NCI-H1092 (cell line): ENCODE data around the gene CIB2.

ENCODE experiments used
- DNase-seq: peaks from one replicate; lab custom pipeline; 2025; lab: John Stamatoyannopoulos, UW

The CIB2 gene

DNA sequence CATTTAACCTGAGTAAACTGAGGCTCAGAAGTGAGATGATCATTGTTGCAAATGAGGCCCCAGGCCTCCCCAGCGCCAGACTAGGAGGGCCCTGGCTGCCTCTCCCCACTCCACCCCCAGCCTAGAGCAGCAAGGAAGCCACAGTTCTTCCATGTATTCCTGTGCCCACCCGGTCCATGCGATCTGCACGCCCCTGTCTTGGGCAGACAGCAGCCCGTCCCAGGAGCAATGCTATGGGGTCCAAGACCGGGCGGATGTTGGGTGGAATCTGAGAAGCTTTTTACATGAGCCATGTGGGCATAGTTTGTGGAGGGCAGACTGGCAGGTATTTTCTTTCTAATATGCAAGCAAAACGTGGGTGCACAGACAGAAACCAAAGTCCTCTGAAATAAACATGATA, 23.8 kb downstream of the CIB2 start:
- no peak for DNase-seq

DNA sequence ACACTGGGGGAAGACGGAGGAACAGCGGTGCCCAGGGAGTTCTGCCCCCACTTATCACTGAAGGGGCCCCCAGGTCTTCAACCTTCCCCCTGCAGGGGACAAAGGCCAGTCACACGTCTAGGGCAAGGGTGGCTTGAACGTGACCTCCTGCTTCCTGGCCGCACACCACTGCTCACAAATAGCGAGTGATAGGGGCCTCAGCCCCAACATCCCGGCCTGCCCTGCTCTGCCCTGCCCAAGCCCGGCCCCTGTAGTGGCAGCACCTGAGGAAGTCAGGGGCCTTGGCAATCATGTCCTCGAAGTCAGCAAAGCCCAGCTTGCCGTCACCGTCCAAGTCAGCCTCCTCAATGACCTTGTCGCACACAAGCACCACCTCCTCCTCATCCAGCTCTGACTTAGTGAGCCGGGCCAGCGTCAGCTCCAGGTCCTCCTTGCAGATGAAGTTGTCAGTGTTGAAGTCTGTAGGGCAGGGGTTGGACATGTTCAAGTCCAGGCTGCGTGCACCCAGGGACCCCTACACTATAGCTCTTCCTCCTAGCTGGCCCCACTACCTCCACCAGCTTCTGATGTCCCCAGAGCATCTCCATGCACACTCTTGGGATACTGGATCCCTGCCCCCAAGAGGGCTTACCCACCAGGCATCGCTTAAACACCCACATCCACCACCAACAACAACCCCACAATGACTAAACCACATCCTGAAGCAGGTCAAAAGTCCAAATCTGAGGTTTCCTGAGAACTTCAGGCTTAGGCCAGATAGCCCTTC, 25.6 kb downstream of the CIB2 start:
- DNase-seq, result no peak

DNA sequence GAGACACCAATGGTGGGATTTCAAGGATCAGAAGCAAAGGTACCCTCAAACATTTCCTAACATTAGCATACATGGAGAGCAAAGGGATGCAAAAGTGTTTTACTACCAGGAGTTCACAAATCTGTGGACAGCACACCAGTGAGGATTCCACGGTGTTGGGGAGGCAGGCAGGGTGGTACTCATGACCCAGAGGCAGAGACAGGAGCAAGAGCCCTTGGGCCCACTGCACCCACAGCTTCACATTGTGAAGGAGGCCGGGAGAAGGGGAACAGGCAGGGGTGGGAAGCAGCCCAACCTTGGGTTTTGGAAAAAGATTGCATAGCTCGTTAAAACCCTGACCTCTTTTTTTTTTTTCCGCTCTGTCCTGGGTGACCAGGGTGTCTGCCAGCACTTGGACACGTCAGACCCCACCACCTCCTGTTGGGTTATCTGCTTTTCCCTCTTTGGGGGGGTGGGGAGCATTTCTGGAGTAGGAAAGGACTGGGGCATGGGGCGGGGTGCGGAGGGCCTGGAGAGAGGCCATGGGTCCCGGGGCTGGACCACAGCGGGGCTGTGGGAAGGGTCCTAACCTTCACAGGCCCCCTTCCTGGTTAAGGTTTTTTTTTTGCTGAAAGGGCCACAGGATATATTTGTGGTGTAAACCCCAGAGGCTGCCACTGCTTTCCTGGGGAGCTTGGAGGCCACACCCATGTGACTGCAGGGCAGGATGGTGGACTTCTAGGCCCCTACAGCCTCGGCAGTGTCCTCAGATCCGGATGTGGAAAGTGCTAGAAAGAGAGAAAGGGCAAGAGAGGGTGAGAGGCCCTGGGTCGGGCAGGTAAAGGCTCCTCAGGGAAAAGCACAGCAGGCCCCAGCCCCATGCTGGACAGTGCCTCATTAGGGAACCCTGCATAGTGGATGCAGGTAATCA, 26.4 kb downstream of the CIB2 start:
- no peak for DNase-seq

GRCh38 chr15:78104119-78104479, 27.1 kb downstream of the CIB2 start:
- DNase-seq, result no peak

DNA sequence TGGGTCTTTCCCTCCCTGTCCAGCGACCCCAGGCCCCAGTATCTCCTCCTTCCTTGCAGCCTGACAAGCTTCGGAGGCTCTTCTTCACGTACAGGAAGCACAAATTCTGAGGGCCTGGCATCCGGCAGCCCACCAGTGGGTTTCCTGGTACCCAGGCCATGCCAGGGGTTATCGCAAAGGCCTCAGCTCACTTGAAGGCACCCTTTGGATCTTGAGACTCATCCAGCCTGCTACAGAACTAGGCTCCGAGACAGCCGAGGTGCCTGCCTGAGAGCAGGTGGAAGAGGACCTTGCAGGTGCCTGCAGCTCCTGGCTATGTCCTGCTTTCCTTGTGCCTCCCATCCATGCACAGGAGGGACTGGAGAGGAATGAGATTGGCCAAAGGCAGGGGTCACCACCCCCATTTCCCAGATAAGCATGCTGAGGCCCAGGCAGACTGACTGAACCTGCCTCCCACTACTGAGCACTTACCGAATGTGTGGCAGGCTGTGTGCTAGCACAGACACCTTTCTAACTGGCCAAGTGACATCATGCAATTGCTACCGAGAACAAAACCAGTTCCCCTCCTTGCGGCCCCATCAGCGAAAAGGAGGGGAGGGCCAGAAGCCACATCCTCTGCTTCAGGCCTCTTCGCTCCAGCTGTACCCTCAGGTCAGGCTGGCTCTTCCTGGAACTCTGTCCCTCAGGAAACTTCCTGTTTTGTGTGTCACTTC, 27.7 kb downstream of the CIB2 start:
- DNase-seq, result no peak

DNA sequence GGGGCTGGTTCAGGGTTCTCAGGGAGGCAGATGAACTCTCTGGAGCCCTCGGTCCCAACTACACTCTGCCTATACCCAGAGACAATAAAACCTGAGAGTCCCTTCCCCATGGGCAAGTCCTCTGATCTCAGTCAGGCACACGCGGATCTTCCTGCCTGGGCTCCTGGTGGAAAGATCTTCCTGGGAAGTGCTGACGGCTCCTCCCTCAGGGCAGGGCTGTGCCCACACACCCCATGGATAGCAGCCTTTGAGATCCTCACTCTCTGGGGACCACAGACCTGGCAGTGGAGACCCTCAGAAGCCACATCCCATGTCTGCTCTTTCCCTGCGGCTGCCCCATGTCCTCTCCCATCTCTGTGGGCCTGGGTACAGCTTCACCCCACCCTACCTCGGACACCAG, 28.5 kb downstream of the CIB2 start:
- DNase-seq, result no peak

DNA sequence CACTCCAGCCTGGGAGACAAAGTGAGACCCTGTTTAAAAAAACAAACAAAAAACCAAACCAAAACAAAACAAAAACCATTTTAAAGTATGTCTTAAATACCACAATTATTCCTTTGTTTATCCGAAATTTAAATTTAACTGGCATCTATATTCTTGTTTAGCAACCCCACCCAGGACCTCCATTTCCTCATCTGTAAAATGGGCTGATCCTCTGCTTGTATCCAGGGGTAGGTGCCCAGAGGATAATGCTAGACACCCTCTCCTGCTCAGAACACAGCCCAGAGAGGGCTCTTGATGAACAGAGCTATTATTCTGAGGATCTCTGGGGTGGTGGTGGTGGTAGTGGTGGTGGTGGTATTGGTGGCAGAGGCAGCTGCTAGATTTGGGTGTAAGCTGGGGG, 29.0 kb downstream of the CIB2 start:
- no peak for DNase-seq

- no peak for DNase-seq
Measured at GRCh38 chr15:78101423-78102105, 29.7 kb downstream of the CIB2 start.

- DNase-seq, result no peak
Measured at GRCh38 chr15:78100886-78101285, 30.4 kb downstream of the CIB2 start.

DNA sequence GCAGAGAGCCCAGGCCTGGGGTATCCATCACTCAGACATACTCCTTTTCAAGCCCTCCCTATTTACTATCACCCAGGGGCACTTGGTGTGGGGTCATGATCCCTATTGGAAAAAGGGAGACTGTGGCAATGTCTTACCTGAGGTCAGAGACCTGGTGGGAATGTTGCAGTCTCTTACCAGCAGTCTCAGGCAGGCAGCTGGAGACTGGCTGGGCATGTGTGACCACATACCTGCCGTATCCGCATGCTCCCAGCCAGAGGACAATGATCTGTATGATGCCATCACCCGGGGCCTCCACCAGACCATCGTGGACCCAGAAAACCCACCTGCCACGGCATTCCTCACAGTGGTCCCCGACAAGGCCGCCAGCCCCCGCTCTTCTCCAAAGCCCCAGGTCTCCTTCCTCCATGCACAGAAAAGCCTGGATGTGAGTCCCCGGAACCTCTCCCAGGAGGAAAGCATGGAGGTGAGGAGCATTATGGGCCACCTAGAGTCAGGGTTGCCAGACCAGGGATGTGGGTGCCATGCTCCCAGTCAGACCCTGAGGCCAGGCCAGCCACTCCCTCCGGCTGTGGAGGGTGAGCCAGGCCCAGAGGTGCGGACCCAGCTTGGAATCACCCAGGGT, 33.0 kb downstream of the CIB2 start:
- no peak for DNase-seq

DNA sequence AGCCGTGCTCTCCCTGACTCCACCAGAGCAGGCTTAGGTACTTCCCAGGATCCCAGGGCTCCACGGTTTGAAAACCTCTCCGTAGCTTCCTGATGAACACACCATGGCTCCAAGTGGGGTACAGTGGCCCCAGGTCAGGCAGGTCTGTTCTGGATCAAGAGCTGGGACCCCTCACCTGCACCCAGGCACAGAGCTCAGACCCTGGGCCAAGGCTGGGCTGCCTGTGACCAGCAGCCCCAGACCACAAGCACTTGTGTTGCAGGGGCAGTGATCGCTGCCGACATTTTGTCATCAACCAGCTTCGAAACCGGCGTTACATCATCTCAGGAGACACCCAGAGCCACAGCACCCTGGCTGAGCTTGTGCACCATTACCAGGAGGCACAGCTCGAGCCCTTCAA, 33.6 kb downstream of the CIB2 start:
- no peak for DNase-seq

DNA sequence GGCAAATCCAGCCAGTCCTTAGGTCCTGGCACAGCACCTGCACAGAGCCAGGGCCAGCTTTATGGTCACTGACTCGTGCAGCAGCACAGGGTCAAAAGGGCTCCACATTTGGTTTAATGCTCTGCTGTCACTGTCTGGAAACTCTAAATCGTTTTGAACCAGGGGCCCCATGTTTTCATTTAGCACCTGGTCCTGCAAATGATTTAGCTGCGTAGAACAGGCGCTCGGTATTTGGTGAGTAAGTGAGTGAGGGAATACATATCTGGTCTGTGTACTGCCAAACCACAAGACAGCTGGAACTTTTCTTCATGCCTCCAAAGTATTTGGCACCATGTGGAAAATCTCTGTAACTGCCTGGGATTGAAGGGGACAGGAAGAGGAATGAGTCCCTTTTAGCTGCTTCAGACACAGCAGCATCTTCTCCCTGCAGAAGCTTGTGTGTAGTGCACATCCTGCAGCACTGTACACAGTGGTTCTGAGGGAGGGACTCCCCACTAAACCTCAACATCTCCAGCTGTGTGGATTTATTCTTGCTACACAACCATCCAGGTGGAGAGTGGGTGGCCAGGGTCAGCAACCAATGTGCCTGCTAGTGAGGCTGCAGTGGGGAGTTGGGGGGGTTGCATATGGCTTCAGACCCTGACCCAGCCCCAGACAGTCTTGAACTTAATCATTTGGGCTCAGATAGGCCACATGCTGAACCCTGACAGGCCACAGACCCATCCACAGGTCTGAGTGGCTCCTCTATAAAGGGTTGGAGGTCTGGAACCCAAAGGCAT, 37.8 kb downstream of the CIB2 start:
- DNase-seq, result no peak

- no peak for DNase-seq
Measured at GRCh38 chr15:78092261-78093041, 38.8 kb downstream of the CIB2 start, which contains the start of gene SH2D7. Gene SH2D7, plus strand, starts transcription at chr15:78092561. Its CDS starts 24 bp downstream, at chr15:78092585.

DNA sequence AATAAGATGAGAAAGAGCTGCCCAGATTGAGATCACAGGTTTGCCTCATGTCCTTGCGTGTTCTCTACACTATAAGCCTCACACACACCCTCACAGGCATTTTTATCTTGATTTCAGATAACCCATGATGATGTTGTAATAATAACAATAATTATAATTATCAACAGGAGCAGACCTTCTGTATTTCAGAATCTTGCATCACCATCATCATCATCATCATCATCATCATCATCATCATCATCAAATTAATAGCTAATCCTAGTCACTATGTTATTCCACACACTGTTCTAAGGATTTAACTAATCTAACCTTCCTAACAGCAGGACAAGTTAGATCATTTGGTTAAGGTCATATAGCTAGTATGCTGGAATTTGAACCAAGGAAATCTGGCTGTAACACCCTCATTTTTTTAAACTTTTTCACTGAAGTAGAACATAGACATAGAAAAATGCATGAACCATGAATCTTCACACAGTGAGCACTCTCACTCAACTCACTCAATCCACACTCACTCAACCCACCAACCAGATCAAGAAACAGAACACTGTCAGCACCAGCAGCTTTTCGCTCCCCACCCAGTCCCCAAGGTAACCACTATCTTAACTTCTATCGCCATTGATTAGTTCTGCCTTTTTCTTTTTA, 40.7 kb downstream of the CIB2 start:
- no peak for DNase-seq

- no peak for DNase-seq
Measured at GRCh38 chr15:78088773-78089080, 42.5 kb downstream of the CIB2 start.

DNA sequence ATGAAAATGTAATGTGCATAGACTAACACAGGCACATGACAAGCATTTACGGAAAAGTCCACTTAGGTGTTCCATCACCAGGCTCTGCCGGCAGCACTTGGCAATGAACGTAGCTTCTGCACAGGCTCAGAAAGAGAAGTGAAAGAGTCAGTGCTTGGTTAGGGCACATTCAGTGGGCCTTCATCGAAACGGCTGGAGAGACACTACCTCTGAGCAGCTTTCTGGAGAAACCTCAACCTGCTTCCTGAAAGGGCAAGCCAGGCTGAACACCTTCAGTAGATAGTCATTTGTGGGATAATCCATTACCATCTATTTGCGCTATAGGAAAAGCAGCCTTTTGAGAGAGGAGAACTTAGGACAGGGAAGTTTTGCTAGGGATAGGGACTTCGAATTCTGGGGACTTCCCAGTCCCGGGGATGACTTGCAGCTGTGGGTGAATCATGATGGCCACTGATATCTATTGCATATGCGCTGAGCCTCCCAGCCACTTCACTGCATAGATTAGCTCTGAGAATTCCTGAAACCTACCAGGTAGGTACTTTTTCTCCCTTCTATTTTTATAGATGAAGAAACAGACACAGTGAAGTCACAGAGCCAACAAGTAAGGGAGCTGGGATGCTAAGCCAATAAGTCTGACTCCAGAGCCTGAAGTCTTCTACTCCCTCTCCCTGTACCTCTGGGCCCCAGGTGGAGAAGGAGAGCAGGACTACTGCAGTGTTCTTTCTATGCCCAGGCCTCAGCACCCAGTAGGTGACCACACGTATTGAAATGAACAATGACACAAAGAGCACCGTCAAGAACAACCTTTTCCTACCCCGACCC, 43.1 kb downstream of the CIB2 start:
- no peak for DNase-seq

DNA sequence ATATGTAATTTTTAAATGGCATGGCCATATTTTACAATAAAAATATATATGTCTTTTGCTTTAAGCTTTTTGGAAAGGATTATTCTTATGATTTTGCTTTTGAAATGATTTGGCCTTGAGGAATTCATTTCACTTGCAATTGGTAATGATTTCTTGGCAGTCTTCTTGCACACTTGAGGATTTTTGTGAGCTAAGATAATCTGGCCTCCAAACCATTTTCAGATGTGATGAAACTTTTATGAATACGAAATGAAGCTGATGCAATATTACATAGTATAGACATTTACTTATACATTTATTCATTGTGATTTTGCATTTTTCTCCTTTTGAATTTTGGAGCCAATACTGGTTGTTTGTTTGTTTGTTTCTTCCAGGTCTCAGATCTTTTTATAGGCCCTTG, 45.3 kb downstream of the CIB2 start:
- no peak for DNase-seq

- DNase-seq, result no peak
Measured at GRCh38 chr15:78084449-78084750, 46.8 kb downstream of the CIB2 start.
